ENCODE measurements around the gene RBM34. TPM values are rescaled to one million over a fixed set of nuclear protein-coding genes. Genes with fewer than 3 reads are reported as not detected.
"Not testable (repeated sequence)": the region's sequence is repeated elsewhere in the genome, so short reads cannot be mapped to it uniquely, and the experiment has no call there.

RBM34 gene
- total and polyA plus RNA-seq, 7 donors, result 36.8 to 144 (median 76.3) TPM

GRCh38 chr1:235100194-235100772, 60.8 kb downstream of the RBM34 start:
- intact Hi-C loops (cut with DNase I), result loop anchor here in 1 of 2 donors (5.0 kb wide), 1 partner anchor 317 kb away; no protein-coding TSS in a partner anchor
- Histone ChIP-seq H3K36me3 (ENCODE audit: insufficient read depth in 1 of 2, low read depth in 1 of 2) (no peaks in the 10 kb centered on the region), H3K4me3 (no peak overlapping the region), H3K9me3 (no peaks in the 10 kb centered on the region), H3K4me1 (peaks cover 3% of the 10 kb centered on the region), H3K27me3 (ENCODE audit: insufficient read depth in 3 of 3, low read length in 2 of 3) (no peaks in the 10 kb centered on the region), H3K27ac (peak overlapping the region; percentile 27)
- 37 to 59% (median 40%) methylated on average over 13 of the region's 13 CpGs for WGBS, 3 donors
- TF ChIP-seq CTCF (IDR thresholded peaks at IDR 0.05), result no peak
- no peak for ATAC-seq
- no peak for DNase-seq

GRCh38 chr1:235098991-235099390, 62.1 kb downstream of the RBM34 start:
- H3K27ac ChIP-seq, result no peak overlapping the region
- intact Hi-C loops (cut with DNase I), result no loop called here
- no peaks in the 10 kb centered on the region for H3K36me3 ChIP-seq (ENCODE audit: insufficient read depth in 1 of 2, low read depth in 1 of 2)
- no peak overlapping the region for H3K4me3 ChIP-seq
- peaks cover 2% of the 10 kb centered on the region for H3K4me1 ChIP-seq
- ATAC-seq (no peak), DNase-seq (no peak)
- H3K27me3 ChIP-seq (ENCODE audit: insufficient read depth in 3 of 3, low read length in 2 of 3), result no peaks in the 10 kb centered on the region
- H3K9me3 ChIP-seq, result no peaks in the 10 kb centered on the region
- TF ChIP-seq CTCF (IDR thresholded peaks at IDR 0.05), result no peak
- WGBS, 3 donors, result 95 to 97% (median 95%) methylated on average over 9 of the region's 9 CpGs

GRCh38 chr1:235098547-235098946, 62.5 kb downstream of the RBM34 start:
- no peak for TF ChIP-seq CTCF (IDR thresholded peaks at IDR 0.05)
- Histone ChIP-seq H3K27me3 (ENCODE audit: insufficient read depth in 3 of 3, low read length in 2 of 3) (no peaks in the 10 kb centered on the region), H3K36me3 (ENCODE audit: insufficient read depth in 1 of 2, low read depth in 1 of 2) (no peaks in the 10 kb centered on the region), H3K9me3 (no peaks in the 10 kb centered on the region), H3K27ac (no peak overlapping the region), H3K4me1 (peaks cover 4% of the 10 kb centered on the region), H3K4me3 (no peak overlapping the region)
- DNase-seq (no peak), ATAC-seq (no peak)
- intact Hi-C loops (cut with DNase I), result no loop called here
- 81 to 86% (median 81%) methylated on average over 6 of the region's 6 CpGs for WGBS, 3 donors

- DNase-seq; H3K4me1 ChIP-seq; H3K27ac ChIP-seq; ATAC-seq; H3K4me3 ChIP-seq; H3K36me3 ChIP-seq (ENCODE audit: insufficient read depth in 1 of 2, low read depth in 1 of 2); intact Hi-C loops (cut with DNase I); H3K9me3 ChIP-seq; H3K27me3 ChIP-seq (ENCODE audit: insufficient read depth in 3 of 3, low read length in 2 of 3): not testable (repeated sequence)
- 84 to 94% (median 94%) methylated on average over 14 of the region's 14 CpGs for WGBS, 3 donors
These were observed 63.5 kb downstream of the RBM34 start for GRCh38 chr1:235097501-235097900.

- WGBS, 3 donors, result 76 to 87% (median 85%) methylated on average over 6 of the region's 6 CpGs
- H3K4me3 ChIP-seq, result no peak overlapping the region
- intact Hi-C loops (cut with DNase I), result no loop called here
These were observed 65.0 kb downstream of the RBM34 start for GRCh38 chr1:235095938-235096562.

More at GRCh38 chr1:235095938-235096562, 65.0 kb downstream of the RBM34 start:
- Histone ChIP-seq H3K36me3 (ENCODE audit: insufficient read depth in 1 of 2, low read depth in 1 of 2) (no peaks in the 10 kb centered on the region), H3K27me3 (ENCODE audit: insufficient read depth in 3 of 3, low read length in 2 of 3) (no peaks in the 10 kb centered on the region), H3K9me3 (no peaks in the 10 kb centered on the region), H3K4me1 (peaks cover 7% of the 10 kb centered on the region), H3K27ac (no peak overlapping the region)
- TF ChIP-seq CTCF (IDR thresholded peaks at IDR 0.05), result no peak
- DNase-seq (no peak), ATAC-seq (no peak)
